ENCODE results near the gene S1PR3. TPM values are rescaled to one million over a fixed set of nuclear protein-coding genes. Genes with fewer than 3 reads are reported as not detected.

Gene S1PR3
- total RNA-seq, 1 donor from 2014 or later: 2.9 TPM

DNA sequence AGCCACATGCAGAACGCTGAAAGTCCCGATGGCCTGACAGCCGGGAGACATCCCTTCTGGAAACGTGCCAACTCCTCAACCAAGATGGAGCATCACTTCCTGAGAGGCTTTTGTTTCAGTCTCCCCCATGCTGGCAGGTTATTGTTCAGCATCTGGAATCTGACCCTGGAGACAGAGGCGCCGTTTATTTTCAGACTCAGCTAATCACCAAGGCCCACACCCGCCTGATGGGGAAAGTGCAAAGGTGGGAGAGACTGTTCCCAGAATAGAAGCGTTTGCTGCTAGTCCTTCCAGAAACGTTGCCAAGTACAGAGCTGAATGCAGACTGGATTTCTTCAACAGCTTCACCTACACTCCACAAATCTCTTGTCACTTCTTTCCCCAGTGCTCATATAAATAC, 41.8 kb upstream of the S1PR3 start:
- H3K4me3 Mint-ChIP-seq (ENCODE audit: unreplicated experiment): no peak overlapping the region
- TF ChIP-seq, protein P1, sequence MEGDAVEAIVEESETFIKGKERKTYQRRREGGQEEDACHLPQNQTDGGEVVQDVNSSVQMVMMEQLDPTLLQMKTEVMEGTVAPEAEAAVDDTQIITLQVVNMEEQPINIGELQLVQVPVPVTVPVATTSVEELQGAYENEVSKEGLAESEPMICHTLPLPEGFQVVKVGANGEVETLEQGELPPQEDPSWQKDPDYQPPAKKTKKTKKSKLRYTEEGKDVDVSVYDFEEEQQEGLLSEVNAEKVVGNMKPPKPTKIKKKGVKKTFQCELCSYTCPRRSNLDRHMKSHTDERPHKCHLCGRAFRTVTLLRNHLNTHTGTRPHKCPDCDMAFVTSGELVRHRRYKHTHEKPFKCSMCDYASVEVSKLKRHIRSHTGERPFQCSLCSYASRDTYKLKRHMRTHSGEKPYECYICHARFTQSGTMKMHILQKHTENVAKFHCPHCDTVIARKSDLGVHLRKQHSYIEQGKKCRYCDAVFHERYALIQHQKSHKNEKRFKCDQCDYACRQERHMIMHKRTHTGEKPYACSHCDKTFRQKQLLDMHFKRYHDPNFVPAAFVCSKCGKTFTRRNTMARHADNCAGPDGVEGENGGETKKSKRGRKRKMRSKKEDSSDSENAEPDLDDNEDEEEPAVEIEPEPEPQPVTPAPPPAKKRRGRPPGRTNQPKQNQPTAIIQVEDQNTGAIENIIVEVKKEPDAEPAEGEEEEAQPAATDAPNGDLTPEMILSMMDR (IDR thresholded peaks at IDR 0.05; ENCODE audit: partially characterized antibody, unreplicated experiment): no peak
- peaks cover 3% of the 10 kb centered on the region for H3K4me1 Mint-ChIP-seq (ENCODE audit: low read depth, unreplicated experiment)
- H3K36me3 Mint-ChIP-seq (ENCODE audit: unreplicated experiment): no peaks in the 10 kb centered on the region
- no peak for DNase-seq
- H3K27me3 Mint-ChIP-seq (ENCODE audit: unreplicated experiment): peaks cover 4% of the 10 kb centered on the region
- peaks cover 5% of the 10 kb centered on the region for H3K9me3 Mint-ChIP-seq (ENCODE audit: unreplicated experiment)
- no peak overlapping the region for H3K27ac Mint-ChIP-seq (ENCODE audit: unreplicated experiment)

- TF ChIP-seq, protein P1 (IDR thresholded peaks at IDR 0.05; ENCODE audit: partially characterized antibody, unreplicated experiment): no peak
- Mint-ChIP-seq H3K36me3 (ENCODE audit: unreplicated experiment) (no peaks in the 10 kb centered on the region), H3K4me1 (ENCODE audit: low read depth, unreplicated experiment) (peaks cover 3% of the 10 kb centered on the region), H3K4me3 (ENCODE audit: unreplicated experiment) (no peak overlapping the region), H3K27me3 (ENCODE audit: unreplicated experiment) (peaks cover 4% of the 10 kb centered on the region), H3K9me3 (ENCODE audit: unreplicated experiment) (peaks cover 2% of the 10 kb centered on the region), H3K27ac (ENCODE audit: unreplicated experiment) (no peak overlapping the region)
- no peak for DNase-seq
Observed at GRCh38 chr9:88949961-88950340, 41.3 kb upstream of the S1PR3 start.

- peaks cover 4% of the 10 kb centered on the region for H3K27me3 Mint-ChIP-seq (ENCODE audit: unreplicated experiment)
- peaks cover 5% of the 10 kb centered on the region for H3K4me1 Mint-ChIP-seq (ENCODE audit: low read depth, unreplicated experiment)
- DNase-seq: no peak
- no peak overlapping the region for H3K4me3 Mint-ChIP-seq (ENCODE audit: unreplicated experiment)
- no peaks in the 10 kb centered on the region for H3K36me3 Mint-ChIP-seq (ENCODE audit: unreplicated experiment)
- peaks cover 2% of the 10 kb centered on the region for H3K9me3 Mint-ChIP-seq (ENCODE audit: unreplicated experiment)
- TF ChIP-seq, protein P1 (IDR thresholded peaks at IDR 0.05; ENCODE audit: partially characterized antibody, unreplicated experiment): no peak
- H3K27ac Mint-ChIP-seq (ENCODE audit: unreplicated experiment): no peak overlapping the region
Observed at GRCh38 chr9:88950341-88951154, 40.7 kb upstream of the S1PR3 start.

DNA sequence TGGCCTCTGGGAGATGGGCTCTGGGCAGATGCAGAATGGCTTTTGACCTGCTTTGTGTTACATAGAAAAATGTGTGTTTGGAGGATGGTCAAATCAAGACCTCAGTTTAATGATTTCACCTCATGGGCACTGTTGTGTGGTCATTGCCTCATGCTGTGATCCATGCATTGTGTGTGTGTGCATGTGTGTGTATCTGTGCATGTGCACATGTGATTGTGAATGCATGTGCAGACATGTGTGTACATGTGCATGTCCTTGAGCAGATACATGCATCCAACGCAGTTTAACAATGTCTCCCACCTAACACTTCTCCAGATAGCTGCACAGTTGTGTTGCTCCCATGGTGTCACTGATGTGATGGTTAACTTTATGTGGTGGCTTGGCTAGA, 40.1 kb upstream of the S1PR3 start:
- H3K27me3 Mint-ChIP-seq (ENCODE audit: unreplicated experiment): peaks cover 4% of the 10 kb centered on the region
- H3K4me3 Mint-ChIP-seq (ENCODE audit: unreplicated experiment): no peak overlapping the region
- no peak for DNase-seq
- H3K27ac Mint-ChIP-seq (ENCODE audit: unreplicated experiment): no peak overlapping the region
- H3K4me1 Mint-ChIP-seq (ENCODE audit: low read depth, unreplicated experiment): peaks cover 8% of the 10 kb centered on the region
- H3K36me3 Mint-ChIP-seq (ENCODE audit: unreplicated experiment): no peaks in the 10 kb centered on the region
- peaks cover 2% of the 10 kb centered on the region for H3K9me3 Mint-ChIP-seq (ENCODE audit: unreplicated experiment)
- TF ChIP-seq, protein P1 (IDR thresholded peaks at IDR 0.05; ENCODE audit: partially characterized antibody, unreplicated experiment): no peak

DNA sequence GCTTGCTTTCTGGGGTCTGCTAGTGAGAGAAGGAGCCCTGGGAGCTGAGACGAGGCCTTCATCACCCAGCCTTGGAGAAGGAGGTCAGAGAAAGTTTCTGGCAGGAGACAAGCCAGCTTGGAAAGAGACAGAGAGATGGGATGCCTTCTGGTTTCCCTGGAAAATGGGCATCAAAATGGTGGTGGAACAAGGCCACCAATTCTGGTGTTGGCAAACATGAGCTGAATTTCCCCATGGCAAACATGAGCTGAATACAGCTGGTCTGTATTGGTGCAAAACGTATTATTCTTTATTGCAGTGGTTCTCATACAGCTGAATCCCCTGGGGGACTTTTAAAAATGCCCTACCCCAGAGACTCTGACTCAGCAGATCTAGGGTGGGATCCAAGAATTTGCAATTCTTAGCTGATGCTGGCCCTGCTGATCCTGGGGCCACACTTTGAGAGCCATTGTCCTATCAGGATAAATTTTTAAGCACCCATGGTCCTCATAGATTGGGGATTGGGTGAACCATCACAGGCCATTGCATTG, 39.1 kb upstream of the S1PR3 start:
- TF ChIP-seq, protein P1 (IDR thresholded peaks at IDR 0.05; ENCODE audit: partially characterized antibody, unreplicated experiment): no peak
- no peak for DNase-seq
- no peak overlapping the region for H3K27ac Mint-ChIP-seq (ENCODE audit: unreplicated experiment)
- peaks cover 12% of the 10 kb centered on the region for H3K4me1 Mint-ChIP-seq (ENCODE audit: low read depth, unreplicated experiment)
- H3K27me3 Mint-ChIP-seq (ENCODE audit: unreplicated experiment): peaks cover 6% of the 10 kb centered on the region
- no peak overlapping the region for H3K4me3 Mint-ChIP-seq (ENCODE audit: unreplicated experiment)
- no peaks in the 10 kb centered on the region for H3K36me3 Mint-ChIP-seq (ENCODE audit: unreplicated experiment)
- H3K9me3 Mint-ChIP-seq (ENCODE audit: unreplicated experiment): peaks cover 2% of the 10 kb centered on the region
